ENCODE results near the gene ITGB4.

ITGB4 gene

DNA sequence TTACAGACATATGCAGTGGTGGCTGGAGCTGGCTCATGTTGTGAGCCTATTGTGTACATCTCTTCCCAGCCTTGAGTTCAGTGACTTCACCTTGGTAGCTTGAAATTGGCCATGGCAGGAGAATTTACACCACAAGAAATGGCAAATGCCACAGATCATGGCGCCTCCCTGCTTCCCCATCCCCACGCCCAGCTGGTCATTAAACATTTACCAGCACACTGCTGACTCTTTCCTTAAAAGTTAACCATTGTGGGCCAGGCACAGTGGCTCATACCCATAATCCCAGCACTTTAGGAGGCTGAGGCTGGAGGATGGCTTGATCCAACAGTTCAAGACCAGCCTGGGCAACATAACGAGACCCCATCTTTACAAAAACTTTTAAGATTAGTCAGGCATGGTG is 22.6 kb upstream of the ITGB4 start:
- DNase-seq: no peak

DNA sequence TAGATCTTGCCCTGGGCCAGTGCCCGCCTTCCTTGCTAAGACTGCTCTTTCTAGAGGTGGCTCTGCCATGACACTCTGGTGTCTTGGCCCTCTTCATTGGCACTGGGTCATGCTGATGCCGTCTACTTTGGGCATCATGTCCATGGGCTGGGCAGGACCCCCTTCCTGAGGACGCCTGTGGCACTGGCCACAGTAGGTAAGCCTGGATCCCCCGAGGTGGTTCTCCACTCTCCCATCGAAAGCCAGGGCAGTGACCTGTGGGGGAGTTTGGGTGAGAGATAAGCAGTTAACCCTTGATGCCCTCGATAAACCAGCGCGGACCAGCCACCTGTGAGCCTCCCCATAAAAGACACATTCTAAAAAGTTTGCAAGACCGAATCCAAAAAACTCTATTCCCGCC is 20.0 kb upstream of the ITGB4 start:
- no peak for DNase-seq

DNA sequence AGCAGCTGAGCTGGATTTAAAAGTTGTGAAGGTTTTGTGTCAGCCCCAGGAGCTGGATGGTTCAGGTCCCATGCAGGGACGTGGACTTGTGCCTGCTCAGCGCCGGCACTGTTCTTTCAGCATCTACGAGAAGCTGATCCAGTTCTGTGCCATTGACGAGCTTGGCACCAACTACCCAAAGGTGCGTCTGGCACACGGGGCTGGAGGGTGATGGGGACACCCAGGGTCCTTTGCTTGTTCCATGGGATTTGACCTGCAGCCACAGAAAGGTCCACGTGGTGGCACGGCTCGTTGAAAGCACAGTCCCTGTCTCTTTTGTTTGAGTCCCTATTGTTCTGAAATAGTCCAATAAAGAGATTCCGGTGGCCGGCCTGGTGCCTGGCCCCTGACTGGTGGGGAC is 18.1 kb upstream of the ITGB4 start:
- DNase-seq: no peak

DNA sequence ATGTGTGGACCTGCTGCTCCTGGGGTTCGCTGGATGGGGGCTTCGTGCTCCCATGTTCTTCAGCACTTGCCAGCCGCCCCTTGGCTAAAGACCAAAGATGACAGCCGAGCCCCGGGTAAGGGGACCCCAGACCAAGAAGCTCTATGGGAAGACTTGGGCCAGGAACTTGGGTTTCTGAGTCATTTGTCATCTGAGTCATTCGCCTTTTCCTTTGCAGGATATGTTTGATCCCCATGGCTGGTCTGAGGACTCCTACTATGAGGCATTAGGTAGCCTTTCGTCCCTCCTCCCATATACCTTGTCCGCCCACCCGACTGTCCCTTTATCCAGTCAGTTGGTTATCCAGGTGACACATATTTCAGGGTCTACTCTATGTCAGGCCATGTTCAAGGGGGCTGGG is 17.7 kb upstream of the ITGB4 start:
- no peak for DNase-seq

DNA sequence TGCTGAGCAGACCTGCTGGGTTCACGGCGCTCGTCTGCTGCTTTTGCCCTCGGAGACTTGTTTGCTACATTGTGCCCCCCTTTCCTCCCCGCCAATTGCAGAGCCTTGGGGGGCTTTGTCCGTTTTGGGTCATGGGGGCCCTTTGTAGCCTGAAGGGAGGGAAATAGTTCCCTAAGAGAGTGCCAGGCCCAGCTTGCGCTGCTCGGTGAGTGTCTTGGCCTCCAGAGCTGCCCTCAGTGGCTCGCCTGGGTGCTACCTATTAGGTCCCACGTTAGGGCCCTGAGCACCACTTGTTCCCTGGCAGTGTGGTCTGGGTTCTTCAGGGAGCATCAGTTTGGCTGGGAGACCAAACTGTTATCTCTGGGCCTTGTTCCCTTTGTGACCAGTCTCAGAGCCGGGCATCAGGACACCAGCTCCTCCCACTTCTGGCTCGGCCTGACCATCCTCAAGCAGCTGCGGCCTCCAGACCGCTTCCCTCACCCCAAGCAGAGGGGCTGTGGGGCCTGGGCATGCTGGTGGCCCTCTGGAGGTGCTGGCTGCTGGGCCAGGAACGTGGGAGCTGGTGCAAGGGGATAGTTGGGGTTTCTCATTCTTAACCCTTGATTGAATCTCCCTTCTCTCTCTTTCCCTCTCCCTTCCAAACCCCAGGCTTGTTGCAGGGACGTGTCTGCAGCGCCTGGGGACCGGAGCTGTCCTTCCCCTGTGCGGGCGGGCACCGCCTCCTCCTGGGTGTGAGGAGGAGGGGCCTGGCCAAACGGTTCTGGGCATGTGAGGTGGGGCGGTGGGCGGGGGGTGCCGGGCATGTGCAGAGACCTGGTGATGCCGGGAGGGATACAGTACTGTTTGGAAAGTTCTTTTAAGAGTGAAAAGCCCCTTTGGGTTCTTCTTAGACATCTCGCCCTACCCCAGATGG is 16.0 kb upstream of the ITGB4 start:
- DNase-seq: no peak

DNA sequence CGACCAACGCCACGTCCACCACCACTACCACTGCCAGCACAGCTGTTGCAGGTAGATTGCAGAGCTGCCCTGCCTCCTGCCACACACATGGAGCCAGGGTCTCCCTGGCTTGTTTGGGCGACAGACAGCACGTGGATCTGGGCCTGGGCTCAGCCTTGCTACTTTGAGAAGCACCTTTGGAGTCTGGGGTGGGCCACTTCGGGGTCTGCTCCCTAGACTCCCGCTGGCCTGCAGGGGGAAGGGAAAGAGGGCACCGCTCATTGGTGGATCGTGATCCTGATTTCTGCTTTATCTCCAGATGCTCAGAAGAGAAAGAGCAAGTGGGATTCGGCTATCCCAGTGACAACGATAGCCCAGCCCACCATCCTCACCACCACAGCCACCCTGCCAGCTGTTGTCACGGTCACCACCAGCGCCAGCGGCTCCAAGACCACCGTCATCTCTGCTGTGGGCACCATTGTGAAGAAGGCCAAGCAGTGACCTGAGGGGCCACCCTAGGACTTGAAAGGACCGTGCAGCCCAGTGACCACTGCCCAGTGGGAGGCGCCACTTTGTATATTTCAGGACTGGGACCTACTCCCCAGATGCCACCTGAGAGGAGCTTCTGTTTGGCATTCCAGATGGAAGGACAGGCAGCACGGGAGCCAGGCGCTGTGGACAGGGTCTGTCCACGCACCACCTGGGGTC is 15.1 kb upstream of the ITGB4 start:
- no peak for DNase-seq

DNA sequence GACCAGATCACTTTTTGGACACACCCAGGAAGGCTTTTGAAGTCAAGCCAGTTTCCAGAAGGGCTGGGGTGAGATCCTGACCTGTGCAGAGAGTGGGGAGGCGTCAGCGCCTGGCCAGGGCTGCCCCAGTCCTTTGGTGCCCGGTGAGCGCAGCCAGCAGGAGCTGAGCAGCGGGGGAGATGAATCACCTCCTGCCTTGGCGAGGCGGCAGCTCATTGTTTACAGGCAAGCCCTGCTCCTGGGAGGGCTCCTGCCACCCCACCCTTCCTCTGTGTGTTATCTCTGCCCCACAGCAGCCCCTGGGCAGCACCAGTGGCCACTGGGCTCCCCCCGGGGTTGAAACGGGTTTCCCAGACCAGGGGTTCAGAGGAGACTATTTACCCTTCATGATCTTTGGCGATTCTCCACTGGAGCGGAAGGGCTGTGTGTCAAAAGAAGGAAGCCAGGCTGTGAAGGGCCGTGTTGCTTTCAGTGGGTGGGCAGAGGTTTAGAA is 14.1 kb upstream of the ITGB4 start:
- no peak for DNase-seq

DNA sequence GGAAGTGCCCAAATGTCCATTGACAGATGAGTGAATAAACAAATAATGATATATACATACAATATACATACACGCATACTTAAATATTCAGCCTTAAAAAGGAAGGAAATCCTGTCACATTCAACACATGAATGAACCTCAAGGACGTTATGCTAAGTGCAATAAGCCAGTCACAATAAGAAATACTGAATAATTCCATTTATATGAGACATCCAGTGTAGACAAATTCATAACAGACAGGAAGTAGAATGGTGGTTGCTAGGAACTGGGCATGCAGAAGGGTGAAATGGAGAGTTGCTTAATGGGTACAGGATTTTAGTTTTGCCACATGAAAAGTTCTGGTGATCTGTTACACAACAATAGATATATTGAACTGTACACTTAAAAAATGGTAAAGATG is 8.8 kb upstream of the ITGB4 start:
- no peak for DNase-seq

DNA sequence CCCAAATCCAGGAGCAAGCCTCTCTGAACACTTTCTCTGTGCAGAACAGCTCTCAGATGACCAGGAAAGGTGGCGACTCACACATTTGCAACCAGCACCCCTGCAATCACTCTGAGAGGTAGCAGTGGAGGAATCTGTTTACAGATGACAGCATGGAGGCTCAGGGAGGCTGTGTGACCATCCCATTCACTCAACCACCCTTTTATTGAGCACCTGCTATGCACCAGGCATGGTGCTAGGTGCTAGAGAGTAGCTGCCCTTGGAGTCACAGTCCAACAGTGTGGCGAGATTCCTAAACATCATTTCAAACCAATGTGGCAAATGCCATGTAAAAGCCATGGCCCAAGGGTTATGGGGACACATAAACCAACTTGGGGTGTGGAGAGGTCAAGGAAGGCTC is 1.5 kb upstream of the ITGB4 start:
- no peak for DNase-seq

DNA sequence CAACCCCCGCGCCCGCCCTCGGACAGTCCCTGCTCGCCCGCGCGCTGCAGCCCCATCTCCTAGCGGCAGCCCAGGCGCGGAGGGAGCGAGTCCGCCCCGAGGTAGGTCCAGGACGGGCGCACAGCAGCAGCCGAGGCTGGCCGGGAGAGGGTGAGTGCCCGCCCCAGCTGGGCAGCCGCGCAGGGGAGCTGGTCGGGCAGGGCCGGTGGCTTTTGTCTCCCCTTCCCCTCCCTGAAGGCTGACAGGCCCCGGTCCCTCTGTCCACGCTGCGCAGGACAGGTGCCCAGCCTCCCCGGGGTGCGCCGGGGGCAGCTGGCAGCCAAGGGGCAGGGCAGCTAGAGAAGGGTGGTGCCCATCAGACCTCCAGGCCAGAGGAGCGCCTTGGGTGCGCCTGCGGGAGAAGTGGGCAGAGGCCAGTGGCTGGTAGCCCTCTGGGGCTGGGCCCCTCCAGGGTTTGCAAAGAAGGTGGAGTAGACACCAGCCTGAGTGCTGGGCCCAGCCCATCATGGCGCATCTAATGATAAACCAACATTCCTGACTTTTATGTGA is 278 bp downstream of the ITGB4 start:
- DNase-seq: no peak

DNA sequence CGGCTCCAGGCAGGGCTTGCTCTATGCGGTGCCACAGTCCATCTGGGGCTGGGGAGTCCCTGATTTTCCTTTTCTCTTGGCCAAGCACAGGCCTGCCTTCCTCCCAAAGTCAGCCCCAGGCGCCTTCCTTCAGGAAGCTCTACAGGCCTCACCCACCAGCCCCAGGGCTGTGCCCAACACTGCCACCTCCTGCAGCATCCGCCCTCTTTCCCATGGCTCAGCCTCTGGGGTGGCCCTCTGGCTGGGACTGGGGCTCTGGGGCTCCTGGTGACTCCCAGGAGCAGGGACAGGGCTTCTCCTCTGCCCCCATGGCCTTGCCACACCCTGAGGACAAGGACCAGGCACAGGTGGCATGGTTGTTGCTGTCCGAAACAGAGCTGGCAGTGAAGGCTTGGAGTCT is 817 bp downstream of the ITGB4 start:
- no peak for DNase-seq

DNA sequence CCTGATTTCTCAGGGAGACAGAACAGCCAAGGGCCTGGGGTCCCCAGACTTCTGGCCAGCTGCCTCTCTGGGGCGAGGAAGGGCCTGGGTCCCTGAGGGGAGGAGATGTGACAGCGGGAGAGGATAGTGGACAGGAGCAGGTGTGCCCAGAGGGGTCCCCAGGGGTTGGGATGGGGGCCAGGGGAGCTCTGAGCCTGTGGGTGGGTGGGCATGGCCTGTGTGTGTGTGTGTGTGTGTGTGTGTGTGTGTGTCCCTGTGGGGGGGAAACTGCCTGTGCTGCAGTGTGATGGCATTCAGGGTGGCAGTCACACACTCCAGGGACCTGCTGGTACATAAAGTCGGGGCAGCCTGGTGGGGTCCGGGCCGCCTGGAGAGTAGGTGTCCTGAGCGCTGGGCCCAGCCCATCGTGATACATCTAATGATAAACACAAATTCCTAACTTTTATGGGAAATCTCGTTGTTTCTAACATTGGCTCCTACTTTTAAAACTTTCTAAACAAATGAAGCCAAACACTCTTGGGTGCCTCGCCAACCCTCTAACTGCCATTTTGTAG is 1.4 kb downstream of the ITGB4 start:
- no peak for DNase-seq

DNA sequence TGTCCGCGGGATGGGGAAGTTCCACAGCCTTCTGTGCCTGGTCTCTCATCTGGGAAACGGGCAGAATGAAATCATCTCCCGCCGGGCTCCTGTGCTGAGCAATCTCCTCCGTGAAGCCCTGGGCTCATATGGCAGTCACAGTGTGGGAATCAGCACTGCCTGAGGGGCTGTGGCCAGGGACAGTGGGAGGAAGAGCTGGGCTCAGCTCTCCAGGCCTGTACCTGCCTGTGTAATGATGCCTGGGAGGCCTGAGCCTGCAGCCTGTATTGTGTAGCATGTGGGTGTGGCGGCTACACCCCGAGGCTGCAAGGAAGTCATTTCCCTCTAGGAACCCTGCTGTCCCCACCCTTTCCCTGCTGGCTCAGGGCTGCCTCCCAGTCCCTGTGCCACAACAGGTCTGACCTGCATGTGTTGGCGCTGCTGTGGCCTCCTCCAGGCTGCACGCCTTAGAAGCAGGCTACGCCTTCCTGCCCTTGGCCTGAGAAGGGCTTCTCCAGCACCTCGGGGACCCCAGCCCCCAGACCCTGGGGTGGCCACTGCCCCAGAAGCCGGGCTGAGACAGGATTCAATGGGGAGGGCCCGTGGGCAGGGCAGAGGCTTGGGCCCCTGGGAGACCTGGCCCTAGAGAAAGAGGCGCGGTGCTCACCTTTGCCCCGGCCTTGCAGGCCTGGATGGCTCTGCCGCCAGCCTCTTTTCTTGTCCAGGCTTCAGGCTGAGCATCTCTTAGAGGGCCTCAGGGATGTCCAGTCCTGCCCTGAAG is 2.1 kb downstream of the ITGB4 start:
- DNase-seq: no peak

DNA sequence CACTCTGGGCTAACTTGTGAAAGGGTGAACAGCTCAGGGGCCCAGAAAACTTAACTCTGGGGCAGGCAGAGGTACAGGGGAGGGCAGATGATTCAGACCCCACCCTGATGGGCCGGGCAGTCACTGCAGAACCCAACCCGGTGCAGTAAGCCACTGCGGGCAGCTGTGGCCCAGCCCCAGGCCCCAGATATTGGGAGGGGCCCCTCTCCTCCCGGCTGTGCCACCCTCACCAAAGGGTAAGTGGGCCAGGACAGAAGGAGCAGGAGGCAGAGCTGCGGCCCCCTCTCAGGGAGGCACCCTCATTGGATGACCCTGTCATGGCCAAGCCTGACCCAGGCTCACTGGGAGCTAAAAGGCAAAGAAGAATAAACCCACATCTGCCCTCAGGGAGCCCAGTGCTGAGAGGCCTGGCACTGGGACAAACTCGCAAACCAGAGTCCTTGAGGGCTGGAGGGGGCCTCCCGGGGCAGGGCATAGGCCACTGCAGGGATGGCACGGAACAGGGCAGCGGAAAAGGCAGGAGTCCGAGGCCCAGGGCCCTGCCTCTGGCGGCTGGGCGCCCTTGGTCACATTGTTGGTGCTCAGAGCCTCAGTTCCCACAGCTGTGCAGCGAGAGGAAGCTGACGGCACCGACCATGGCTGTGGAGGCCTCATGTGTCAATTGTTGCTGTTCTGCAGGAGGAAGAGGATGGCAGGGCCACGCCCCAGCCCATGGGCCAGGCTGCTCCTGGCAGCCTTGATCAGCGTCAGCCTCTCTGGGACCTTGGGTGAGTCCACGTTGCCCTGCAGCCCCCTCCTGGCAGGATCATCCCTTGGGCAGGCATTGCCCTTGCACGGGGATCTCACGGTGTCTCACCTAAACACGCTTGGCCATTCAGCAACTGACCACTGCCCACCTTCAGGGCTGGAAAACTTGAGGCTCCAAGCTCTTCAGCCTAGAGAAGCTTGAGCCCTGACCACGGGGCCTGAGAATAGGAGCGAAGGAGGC is 3.1 kb downstream of the ITGB4 start:
- DNase-seq: no peak

DNA sequence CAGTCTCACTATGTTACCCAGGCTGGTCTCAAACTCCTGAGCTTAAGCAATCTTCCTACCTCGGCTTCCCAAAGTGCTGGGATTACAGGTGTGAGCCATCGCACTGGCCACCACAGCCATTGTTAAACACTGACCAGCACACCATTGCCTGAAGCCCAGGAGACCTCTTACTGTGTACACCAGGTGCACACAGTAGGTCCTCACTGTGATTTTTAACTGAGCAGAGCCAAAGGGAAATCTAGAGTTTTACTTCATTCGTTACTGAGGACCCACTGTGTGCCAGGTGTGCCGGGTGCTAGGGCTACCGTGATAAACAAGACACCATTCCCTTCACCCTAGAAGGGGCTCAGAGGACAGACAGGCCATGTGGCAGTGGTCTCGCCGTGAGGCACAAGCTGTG is 4.2 kb downstream of the ITGB4 start:
- no peak for DNase-seq

DNA sequence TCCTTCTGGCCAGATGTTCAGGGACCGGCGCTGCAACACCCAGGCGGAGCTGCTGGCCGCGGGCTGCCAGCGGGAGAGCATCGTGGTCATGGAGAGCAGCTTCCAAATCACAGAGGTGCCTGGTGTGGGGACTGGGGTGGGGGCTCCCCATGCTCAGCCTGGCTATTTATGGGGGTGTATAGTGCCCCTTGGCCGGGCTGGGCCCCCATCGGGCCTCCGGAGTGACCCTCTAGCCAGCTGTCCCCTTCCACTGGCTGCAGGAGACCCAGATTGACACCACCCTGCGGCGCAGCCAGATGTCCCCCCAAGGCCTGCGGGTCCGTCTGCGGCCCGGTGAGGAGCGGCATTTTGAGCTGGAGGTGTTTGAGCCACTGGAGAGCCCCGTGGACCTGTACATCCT is 6.1 kb downstream of the ITGB4 start:
- DNase-seq: no peak

DNA sequence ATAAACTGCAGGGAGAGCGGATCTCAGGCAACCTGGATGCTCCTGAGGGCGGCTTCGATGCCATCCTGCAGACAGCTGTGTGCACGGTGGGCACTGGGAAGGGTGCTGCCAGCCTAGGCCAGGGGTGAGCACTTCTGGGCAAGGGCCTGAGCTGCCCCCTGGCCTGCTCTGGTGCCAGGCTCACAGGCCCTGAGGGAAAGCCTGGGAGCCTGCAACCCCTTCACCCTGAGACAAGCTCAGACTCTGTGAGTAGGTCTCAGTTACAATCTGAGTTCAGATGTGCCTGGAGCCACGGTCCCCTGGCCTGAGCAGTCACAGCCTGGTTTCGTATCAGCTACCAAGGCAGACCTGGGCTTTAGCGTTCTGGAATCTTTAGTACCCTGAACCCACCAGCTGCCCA is 8.1 kb downstream of the ITGB4 start:
- DNase-seq: no peak

DNA sequence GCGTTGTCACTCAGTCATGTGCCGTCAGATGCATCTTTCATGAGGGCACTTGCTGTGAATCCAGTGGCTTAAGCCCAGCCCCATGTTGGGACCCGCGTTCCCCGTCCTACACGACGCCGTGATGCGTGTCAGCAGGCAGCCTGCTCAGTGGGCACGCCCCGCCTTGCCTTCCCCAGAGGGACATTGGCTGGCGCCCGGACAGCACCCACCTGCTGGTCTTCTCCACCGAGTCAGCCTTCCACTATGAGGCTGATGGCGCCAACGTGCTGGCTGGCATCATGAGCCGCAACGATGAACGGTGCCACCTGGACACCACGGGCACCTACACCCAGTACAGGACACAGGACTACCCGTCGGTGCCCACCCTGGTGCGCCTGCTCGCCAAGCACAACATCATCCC is 8.8 kb downstream of the ITGB4 start:
- DNase-seq: no peak

DNA sequence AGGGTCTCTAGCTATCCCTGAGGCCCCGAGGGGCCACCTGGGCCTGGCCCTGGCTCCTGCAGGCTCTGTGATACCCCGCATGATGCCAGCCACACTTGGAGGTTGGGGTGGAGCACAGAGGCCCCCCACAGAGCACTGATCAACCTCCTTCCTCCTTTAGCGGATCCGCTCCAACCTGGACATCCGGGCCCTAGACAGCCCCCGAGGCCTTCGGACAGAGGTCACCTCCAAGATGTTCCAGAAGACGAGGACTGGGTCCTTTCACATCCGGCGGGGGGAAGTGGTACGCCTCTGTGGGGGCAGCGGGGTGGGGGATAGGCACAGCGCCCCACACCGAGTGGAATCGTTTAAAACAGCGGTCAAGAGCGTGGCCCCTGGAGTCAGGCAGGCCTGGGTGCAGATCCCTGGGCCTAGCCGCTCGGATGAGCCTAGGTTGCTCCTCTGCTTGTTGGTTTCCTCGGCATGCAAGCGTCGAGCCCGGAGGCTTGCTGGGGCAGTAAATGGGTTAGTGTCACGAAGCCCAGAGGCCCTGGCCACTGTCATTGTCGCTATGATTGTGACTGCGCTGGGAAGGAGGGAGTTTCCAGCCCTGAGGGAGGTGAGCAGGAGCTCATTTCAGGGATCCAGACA is 9.9 kb downstream of the ITGB4 start:
- DNase-seq: no peak

DNA sequence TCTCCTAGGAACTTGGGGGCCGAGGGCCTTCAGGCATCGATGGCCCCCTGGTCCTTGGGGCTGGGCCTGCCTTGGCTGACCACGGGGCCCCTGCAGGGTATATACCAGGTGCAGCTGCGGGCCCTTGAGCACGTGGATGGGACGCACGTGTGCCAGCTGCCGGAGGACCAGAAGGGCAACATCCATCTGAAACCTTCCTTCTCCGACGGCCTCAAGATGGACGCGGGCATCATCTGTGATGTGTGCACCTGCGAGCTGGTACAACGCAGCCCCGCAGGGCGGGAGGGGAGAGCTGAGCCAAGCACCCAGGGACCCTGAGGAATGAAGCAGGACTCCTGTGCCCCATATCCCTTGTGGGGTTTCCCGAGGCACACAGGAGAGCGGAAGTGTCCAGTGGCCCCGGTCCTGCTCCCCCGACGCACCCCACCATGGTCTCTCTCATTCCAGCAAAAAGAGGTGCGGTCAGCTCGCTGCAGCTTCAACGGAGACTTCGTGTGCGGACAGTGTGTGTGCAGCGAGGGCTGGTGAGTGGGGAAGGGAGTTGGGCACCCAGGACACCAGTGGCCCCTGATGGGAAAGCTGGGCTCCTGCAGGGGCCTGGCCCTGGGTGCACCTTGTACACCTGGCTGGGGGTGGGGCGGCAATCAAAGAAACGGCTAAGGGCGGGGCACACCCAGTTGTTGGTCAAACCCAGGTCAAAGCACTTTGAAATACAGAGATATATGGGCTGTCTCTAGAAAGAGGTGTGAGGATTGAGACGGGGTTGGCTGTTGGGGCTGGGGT is 10.6 kb downstream of the ITGB4 start:
- DNase-seq: no peak
